HEK293T (cell line): ENCODE measurements around the gene DACH1.

Experiments
- CTCF ChIA-PET: fragments of 350-600 bp; formaldehyde crosslinking; extraction: SDS; loops from one replicate; lab custom pipeline; 2021; ENCODE audit warnings: antibody characterized with exemption, inconsistent platforms; lab: Yijun Ruan, JAX
- POLR2A ChIA-PET: fragments of 350-600 bp; formaldehyde crosslinking; extraction: SDS; loops from one replicate; lab custom pipeline; 2020; ENCODE audit warnings: antibody characterized with exemption, inconsistent platforms; lab: Yijun Ruan, JAX
- DNase-seq: peaks from one replicate; pipeline ENCODE4 v3.0.0; 2012; ENCODE audit warnings: mixed read lengths; ENCODE audit errors: extremely low spot score
- ARNT ChIP-seq: fragments of 450-650 bp; IDR thresholded peaks from 2 replicates; pipeline ENCODE4 v1.6.1; 2017; ENCODE audit warnings: mild to moderate bottlenecking
- BHLHE40 ChIP-seq: fragments of 450-650 bp; IDR thresholded peaks from 2 replicates; pipeline ENCODE4 v1.6.1; 2016; ENCODE audit warnings: mild to moderate bottlenecking, moderate library complexity, borderline replicate concordance
- CTBP1 ChIP-seq: fragments of 450-650 bp; IDR thresholded peaks from 2 replicates; pipeline ENCODE4 v1.6.1; 2016; ENCODE audit warnings: borderline replicate concordance
- ELF4 ChIP-seq: fragments of 450-650 bp; IDR thresholded peaks from 2 replicates; pipeline ENCODE4 v1.6.1; 2017; ENCODE audit warnings: antibody characterized with exemption
- FOXA1 ChIP-seq: fragments of 450-650 bp; IDR thresholded peaks from 2 replicates; pipeline ENCODE4 v1.6.1; 2016; ENCODE audit warnings: mild to moderate bottlenecking
- FOXK2 ChIP-seq: fragments of 450-650 bp; IDR thresholded peaks from 2 replicates; pipeline ENCODE4 v1.6.1; 2016; ENCODE audit warnings: mild to moderate bottlenecking
- FOXM1 ChIP-seq: fragments of 450-650 bp; IDR thresholded peaks from 2 replicates; pipeline ENCODE4 v1.6.1; 2017; ENCODE audit warnings: mild to moderate bottlenecking, borderline replicate concordance
- HDGF ChIP-seq: fragments of 450-650 bp; IDR thresholded peaks from 2 replicates; pipeline ENCODE4 v1.6.1; 2017; ENCODE audit warnings: antibody characterized with exemption, borderline replicate concordance
- L3MBTL2 ChIP-seq: fragments of 450-650 bp; conservative IDR thresholded peaks from 2 replicates; pipeline ENCODE4 v1.6.1; 2016; ENCODE audit warnings: mild to moderate bottlenecking
- LEF1 ChIP-seq: fragments of 450-650 bp; IDR thresholded peaks from 2 replicates; pipeline ENCODE4 v1.6.1; 2017; ENCODE audit warnings: mild to moderate bottlenecking, borderline replicate concordance
- NFRKB ChIP-seq: fragments of 450-650 bp; IDR thresholded peaks from 2 replicates; pipeline ENCODE4 v1.6.1; 2016; ENCODE audit warnings: mild to moderate bottlenecking, moderate library complexity
- SP1 ChIP-seq: fragments of 450-650 bp; IDR thresholded peaks from 2 replicates; pipeline ENCODE4 v1.6.1; 2017
- SUZ12 ChIP-seq: fragments of 450-650 bp; IDR thresholded peaks from 2 replicates; pipeline ENCODE4 v1.6.1; 2016; ENCODE audit warnings: mild to moderate bottlenecking
- TARDBP ChIP-seq: fragments of 450-650 bp; IDR thresholded peaks from 2 replicates; pipeline ENCODE4 v1.6.1; 2016
- ZNF384 ChIP-seq: fragments of 450-650 bp; IDR thresholded peaks from 2 replicates; pipeline ENCODE4 v1.6.1; 2016
- TF ChIP-seq, protein P1 (sequence below): fragments of 450-650 bp; IDR thresholded peaks from 2 replicates; pipeline ENCODE4 v1.6.1; 2016

Gene DACH1

GRCh38 chr13:71877256-71877653 lies 10.3 kb upstream of the DACH1 start:
- CTCF ChIA-PET, result interaction anchor here (0.9 kb wide), 1 partner anchor 38 kb away, joined by 3 read pairs; no protein-coding TSS in a partner anchor
- POLR2A ChIA-PET, result interaction anchor here (3.9 kb wide), 1 partner anchor 10 kb away, joined by 21 read pairs; the partner anchor contains the start of gene DACH1
- no peak for TF ChIP-seq HDGF
- no peak for TF ChIP-seq ZNF384
- no peak for TF ChIP-seq BHLHE40
- no peak for TF ChIP-seq CTBP1
- no peak for TF ChIP-seq FOXM1
- TF ChIP-seq L3MBTL2, result peak; percentile 50
- TF ChIP-seq FOXA1, result no peak
- no peak for DNase-seq

DNA sequence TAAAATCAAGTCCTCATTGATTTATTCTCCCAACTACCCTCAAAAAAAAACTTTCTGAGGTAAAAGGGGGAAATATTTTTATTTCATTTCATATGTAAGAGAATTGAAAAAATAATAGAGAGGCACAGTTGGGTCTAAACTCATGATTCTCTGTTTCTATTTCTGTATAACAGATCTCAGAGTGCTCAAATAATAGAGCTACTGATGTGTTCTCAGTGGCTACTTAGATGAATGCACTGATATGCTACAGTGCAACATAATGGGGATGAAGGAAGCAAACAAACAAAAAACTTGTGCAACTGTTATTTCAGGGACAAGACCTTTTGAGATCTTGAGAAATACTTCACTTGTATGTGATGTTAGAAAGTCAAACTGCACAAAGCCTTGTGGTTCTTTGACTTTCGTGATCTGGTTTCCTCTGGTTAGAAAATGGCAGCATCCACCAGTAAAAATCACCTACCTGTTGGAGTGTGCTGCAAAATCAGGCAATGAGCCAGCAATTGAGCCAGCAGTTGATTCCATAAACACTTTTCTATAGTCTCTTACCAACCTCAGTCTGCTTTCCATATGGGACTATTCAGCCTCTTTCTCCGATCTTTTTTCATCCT lies 9.7 kb upstream of the DACH1 start:
- POLR2A ChIA-PET, result interaction anchor here (3.9 kb wide), 1 partner anchor 9 kb away, joined by 21 read pairs; the partner anchor contains the start of gene DACH1
- no peak for DNase-seq
- TF ChIP-seq HDGF, result no peak
- TF ChIP-seq, protein P1, sequence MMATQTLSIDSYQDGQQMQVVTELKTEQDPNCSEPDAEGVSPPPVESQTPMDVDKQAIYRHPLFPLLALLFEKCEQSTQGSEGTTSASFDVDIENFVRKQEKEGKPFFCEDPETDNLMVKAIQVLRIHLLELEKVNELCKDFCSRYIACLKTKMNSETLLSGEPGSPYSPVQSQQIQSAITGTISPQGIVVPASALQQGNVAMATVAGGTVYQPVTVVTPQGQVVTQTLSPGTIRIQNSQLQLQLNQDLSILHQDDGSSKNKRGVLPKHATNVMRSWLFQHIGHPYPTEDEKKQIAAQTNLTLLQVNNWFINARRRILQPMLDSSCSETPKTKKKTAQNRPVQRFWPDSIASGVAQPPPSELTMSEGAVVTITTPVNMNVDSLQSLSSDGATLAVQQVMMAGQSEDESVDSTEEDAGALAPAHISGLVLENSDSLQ, result no peak
- no peak for TF ChIP-seq ARNT
- TF ChIP-seq ZNF384, result no peak
- no peak for TF ChIP-seq FOXK2
- CTCF ChIA-PET, result no interaction called here

- ChIA-PET CTCF (no interaction called here), POLR2A (interaction anchor here (3.1 to 3.9 kb wide), 2 partner anchors 8 to 11 kb away, joined by 11 to 21 read pairs; partner anchors contain the start of gene DACH1)
- no peak for TF ChIP-seq L3MBTL2
- no peak for TF ChIP-seq SP1
- TF ChIP-seq CTBP1, result no peak
- no peak for TF ChIP-seq ARNT
- TF ChIP-seq HDGF, result no peak
- TF ChIP-seq ZNF384, result no peak
- TF ChIP-seq TARDBP, result no peak
- TF ChIP-seq ELF4, result no peak
- no peak for TF ChIP-seq FOXM1
- no peak for TF ChIP-seq BHLHE40
- TF ChIP-seq LEF1, result no peak
- TF ChIP-seq SUZ12, result no peak
- TF ChIP-seq, protein P1, result no peak
- no peak for TF ChIP-seq FOXK2
- TF ChIP-seq NFRKB, result no peak
- TF ChIP-seq FOXA1, result no peak
- DNase-seq, result no peak
Measured at GRCh38 chr13:71875823-71876222, 8.8 kb upstream of the DACH1 start.

GRCh38 chr13:71874458-71874857 lies 7.5 kb upstream of the DACH1 start:
- DNase-seq, result no peak
- no peak for TF ChIP-seq SP1
- TF ChIP-seq SUZ12, result no peak
- no peak for TF ChIP-seq ELF4
- TF ChIP-seq FOXK2, result no peak
- TF ChIP-seq TARDBP, result no peak
- no peak for TF ChIP-seq FOXA1
- TF ChIP-seq ARNT, result no peak
- no peak for TF ChIP-seq HDGF
- no peak for TF ChIP-seq NFRKB
- TF ChIP-seq, protein P1, result no peak
- TF ChIP-seq LEF1, result no peak
- TF ChIP-seq BHLHE40, result no peak
- TF ChIP-seq L3MBTL2, result no peak
- TF ChIP-seq CTBP1, result no peak
- TF ChIP-seq FOXM1, result no peak
- no peak for TF ChIP-seq ZNF384
- ChIA-PET CTCF (interaction anchor here (0.6 kb wide), 1 partner anchor 347 kb away, joined by 3 read pairs; no protein-coding TSS in a partner anchor), POLR2A (interaction anchor here (3.1 kb wide), 1 partner anchor 10 kb away, joined by 11 read pairs; no protein-coding TSS in a partner anchor)

GRCh38 chr13:71873418-71874247 lies 6.6 kb upstream of the DACH1 start:
- CTCF ChIA-PET, result interaction anchor here (0.6 kb wide), 1 partner anchor 348 kb away, joined by 3 read pairs; no protein-coding TSS in a partner anchor
- no peak for DNase-seq
- no peak for TF ChIP-seq BHLHE40
- no peak for TF ChIP-seq HDGF
- no peak for TF ChIP-seq NFRKB
- no peak; the same call in 1 of the 2 replicates for TF ChIP-seq FOXA1
- TF ChIP-seq FOXM1, result peak; percentile 69; the same call in 1 of the 2 replicates
- peak; percentile 44 for TF ChIP-seq LEF1
- TF ChIP-seq SUZ12, result no peak
- peak; percentile 95; the same call in 1 of the 2 replicates for TF ChIP-seq CTBP1
- no peak for TF ChIP-seq L3MBTL2
- no peak for TF ChIP-seq SP1
- TF ChIP-seq ZNF384, result peak; percentile 25; the same call in 1 of the 2 replicates
- no peak for TF ChIP-seq ELF4
- TF ChIP-seq ARNT, result peak; percentile 92
- TF ChIP-seq, protein P1, result peak; percentile 92
- TF ChIP-seq TARDBP, result peak; percentile 60; the same call in 1 of the 2 replicates
- TF ChIP-seq FOXK2, result no peak
- POLR2A ChIA-PET, result interaction anchor here (3.1 kb wide), 1 partner anchor 9 kb away, joined by 11 read pairs; no protein-coding TSS in a partner anchor
